ENCODE measurements around the gene ERC2. TPM values are rescaled to one million over a fixed set of nuclear protein-coding genes. Genes with fewer than 3 reads are reported as not detected.

ERC2 gene
- total RNA-seq, 2 donors from 2014 or later, result 0.21 to 0.30 TPM

- no peak for TF ChIP-seq CTCF (IDR thresholded peaks at IDR 0.05)
- Histone ChIP-seq H3K27ac (no peak overlapping the region), H3K9ac (ENCODE audit: low read depth in 2 of 2, low read length in 2 of 2) (no peak overlapping the region), H3K4me3 (no peak overlapping the region), H3K9me3 (no peaks in the 10 kb centered on the region), H3K36me3 (no peaks in the 10 kb centered on the region), H3K27me3 (no peaks in the 10 kb centered on the region), H3K4me1 (no peaks in the 10 kb centered on the region)
- intact Hi-C loops (cut with DNase I), result no loop called here
- no peak for DNase-seq
Observed at GRCh38 chr3:55572816-55573215, 895.5 kb downstream of the ERC2 start.

GRCh38 chr3:55571913-55572312 lies 896.4 kb downstream of the ERC2 start:
- Histone ChIP-seq H3K36me3 (no peaks in the 10 kb centered on the region), H3K9me3 (no peaks in the 10 kb centered on the region), H3K4me3 (no peak overlapping the region), H3K27me3 (no peaks in the 10 kb centered on the region), H3K4me1 (no peaks in the 10 kb centered on the region), H3K9ac (ENCODE audit: low read depth in 2 of 2, low read length in 2 of 2) (no peak overlapping the region), H3K27ac (no peak overlapping the region)
- intact Hi-C loops (cut with DNase I), result no loop called here
- DNase-seq, result peak; percentile 34
- TF ChIP-seq CTCF (IDR thresholded peaks at IDR 0.05), result no peak

GRCh38 chr3:55571216-55571813 lies 897.0 kb downstream of the ERC2 start:
- H3K27me3 ChIP-seq, result no peaks in the 10 kb centered on the region
- no peaks in the 10 kb centered on the region for H3K9me3 ChIP-seq
- intact Hi-C loops (cut with DNase I), result no loop called here
- DNase-seq, result no peak
- no peak overlapping the region for H3K4me3 ChIP-seq
- H3K36me3 ChIP-seq, result no peaks in the 10 kb centered on the region
- H3K4me1 ChIP-seq, result no peaks in the 10 kb centered on the region
- no peak for TF ChIP-seq CTCF (IDR thresholded peaks at IDR 0.05)
- no peak overlapping the region for H3K27ac ChIP-seq
- no peak overlapping the region for H3K9ac ChIP-seq (ENCODE audit: low read depth in 2 of 2, low read length in 2 of 2)

- no peak for DNase-seq
Observed at GRCh38 chr3:55570271-55570711, 898.0 kb downstream of the ERC2 start.

GRCh38 chr3:55569033-55569599 lies 899.2 kb downstream of the ERC2 start:
- intact Hi-C loops (cut with DNase I), result no loop called here
- no peak overlapping the region for H3K4me3 ChIP-seq
- no peak for DNase-seq
- H3K27me3 ChIP-seq, result no peaks in the 10 kb centered on the region
- no peak for TF ChIP-seq CTCF (IDR thresholded peaks at IDR 0.05)
- H3K4me1 ChIP-seq, result no peaks in the 10 kb centered on the region
- H3K9me3 ChIP-seq, result no peaks in the 10 kb centered on the region
- no peak overlapping the region for H3K27ac ChIP-seq
- H3K9ac ChIP-seq (ENCODE audit: low read depth in 2 of 2, low read length in 2 of 2), result no peak overlapping the region
- no peaks in the 10 kb centered on the region for H3K36me3 ChIP-seq

More at GRCh38 chr3:55570271-55570711, 898.0 kb downstream of the ERC2 start:
- Histone ChIP-seq H3K27ac (no peak overlapping the region), H3K9ac (ENCODE audit: low read depth in 2 of 2, low read length in 2 of 2) (no peak overlapping the region), H3K27me3 (no peaks in the 10 kb centered on the region), H3K9me3 (no peaks in the 10 kb centered on the region), H3K4me1 (no peaks in the 10 kb centered on the region), H3K4me3 (no peak overlapping the region), H3K36me3 (no peaks in the 10 kb centered on the region)
- intact Hi-C loops (cut with DNase I), result no loop called here
- no peak for TF ChIP-seq CTCF (IDR thresholded peaks at IDR 0.05)
